CD14-positive monocyte (primary cell): ENCODE results near the gene ALDOC. TPM values are rescaled to one million over a fixed set of nuclear protein-coding genes. Genes with fewer than 3 reads are reported as not detected.

Source experiments
- DNase-seq, 3 donors: peaks; one replicate each; pipeline ENCODE4 v3.0.0-alpha.2; 2011 to 2022
- H2AFZ ChIP-seq: 2 replicates; pipeline ENCODE4 v1.6.0; 2012; ENCODE audit warnings: mild to moderate bottlenecking, low read depth, low read length, inconsistent platforms; ENCODE audit not compliant: insufficient read depth, poor library complexity, severe bottlenecking
- H3K27ac ChIP-seq, 2 donors: 1 replicate in 1 of 2; 2 replicates in 1 of 2; pipeline ENCODE4 v1.5.1; 2012 to 2013; ENCODE audit warnings: low read length in 2 of 2, control low read depth in 1 of 2, inconsistent platforms in 1 of 2, low read depth in 1 of 2, mild to moderate bottlenecking in 1 of 2
- H3K27me3 ChIP-seq, 2 donors: one replicate each; pipeline versions ENCODE4 v1.6.0 to v1.6.1; 2011 to 2013; ENCODE audit warnings: low read length in 2 of 2; ENCODE audit not compliant: control insufficient read depth in 2 of 2, insufficient read depth in 2 of 2
- H3K36me3 ChIP-seq, 2 donors: replicated peaks in 1 of 2; 1 replicate in 1 of 2; 2 replicates in 1 of 2; pipeline versions ENCODE4 v1.5.1 to v1.6.1; 2012 to 2013; ENCODE audit warnings: low read length in 2 of 2, control low read depth in 1 of 2, inconsistent platforms in 1 of 2, mild to moderate bottlenecking in 1 of 2; ENCODE audit not compliant: insufficient read depth in 2 of 2, control insufficient read depth in 1 of 2
- H3K4me1 ChIP-seq, 2 donors: 1 replicate in 1 of 2; 2 replicates in 1 of 2; pipeline versions ENCODE4 v1.5.1 to v1.6.1; 2012 to 2013; ENCODE audit warnings: low read length in 2 of 2, control low read depth in 1 of 2, inconsistent platforms in 1 of 2, mild to moderate bottlenecking in 1 of 2, moderate library complexity in 1 of 2; ENCODE audit not compliant: insufficient read depth in 2 of 2, control insufficient read depth in 1 of 2
- H3K4me2 ChIP-seq: replicated peaks from 2 replicates; pipeline ENCODE3; 2012; ENCODE audit warnings: low read length, moderate library complexity, mild to moderate bottlenecking; ENCODE audit not compliant: poor library complexity, severe bottlenecking; ENCODE audit errors: extremely low read depth
- H3K4me3 ChIP-seq, 3 experiments: fragments of 200-600 bp in 1 of 3; sonication (generic) in 1 of 3; replicated peaks in 1 of 3; 1 replicate in 2 of 3; 2 replicates in 1 of 3; pipeline ENCODE4 v1.5.1; 2011 to 2013; ENCODE audit warnings: low read length in 3 of 3, mild to moderate bottlenecking in 3 of 3, control low read depth in 2 of 3, low read depth in 2 of 3, inconsistent platforms in 1 of 3, moderate library complexity in 1 of 3
- H3K79me2 ChIP-seq: 2 replicates; pipeline ENCODE4 v1.6.0; 2012; ENCODE audit warnings: mild to moderate bottlenecking, control low read depth, inconsistent platforms, low read length, moderate library complexity; ENCODE audit not compliant: insufficient read depth
- H3K9ac ChIP-seq: 2 replicates; pipeline ENCODE4 v1.6.0; 2017; ENCODE audit warnings: low read length, mild to moderate bottlenecking; ENCODE audit not compliant: insufficient read depth, poor library complexity, severe bottlenecking
- H3K9me3 ChIP-seq, 2 donors: replicated peaks in 1 of 2; 1 replicate in 1 of 2; 2 replicates in 1 of 2; pipeline versions ENCODE4 v1.5.1 to v1.6.1; 2012 to 2013; ENCODE audit warnings: low read length in 2 of 2, control low read depth in 1 of 2; ENCODE audit not compliant: control insufficient read depth in 1 of 2, insufficient read depth in 1 of 2
- H4K20me1 ChIP-seq: 2 replicates; pipeline ENCODE4 v1.6.0; 2012; ENCODE audit warnings: mild to moderate bottlenecking, low read length, control low read depth, moderate library complexity; ENCODE audit not compliant: insufficient read depth
- H3K27ac Mint-ChIP-seq, 7 donors: one replicate each; pipeline ENCODE4 v1.8.0; 2020; ENCODE audit warnings: mild to moderate bottlenecking in 7 of 7, mixed read lengths in 7 of 7, moderate library complexity in 6 of 7, inconsistent platforms in 2 of 7
- H3K27me3 Mint-ChIP-seq, 3 donors: one replicate each; pipeline ENCODE4 v1.8.0; 2021 to 2022; ENCODE audit warnings: low read depth in 3 of 3, mild to moderate bottlenecking in 3 of 3, mixed read lengths in 3 of 3, moderate library complexity in 3 of 3, inconsistent platforms in 1 of 3
- H3K36me3 Mint-ChIP-seq, 2 donors: one replicate each; pipeline ENCODE4 v1.8.0; 2020; ENCODE audit warnings: mixed read lengths in 2 of 2, inconsistent platforms in 1 of 2, mild to moderate bottlenecking in 1 of 2
- H3K4me1 Mint-ChIP-seq: one replicate; pipeline ENCODE4 v1.8.0; 2020; ENCODE audit warnings: mild to moderate bottlenecking, mixed read lengths
- H3K4me3 Mint-ChIP-seq, 2 donors: one replicate each; pipeline ENCODE4 v1.8.0; 2020; ENCODE audit warnings: mild to moderate bottlenecking in 2 of 2, mixed read lengths in 2 of 2, moderate library complexity in 1 of 2
- H3K9me3 Mint-ChIP-seq, 7 donors: one replicate each; pipeline ENCODE4 v1.8.0; 2020 to 2022; ENCODE audit warnings: mixed read lengths in 7 of 7, mild to moderate bottlenecking in 6 of 7, moderate library complexity in 6 of 7, inconsistent platforms in 2 of 7
- CTCF ChIP-seq: fragments of 200-600 bp; IDR thresholded peaks from one replicate; pipeline ENCODE4 v1.8.0; 2022; ENCODE audit warnings: antibody characterized with exemption, mild to moderate bottlenecking
- WGBS: methylation state at CpG from one replicate; pipeline ENCODE4 v1.1.5; 2013; ENCODE audit warnings: missing lambda C conversion rate; ENCODE audit not compliant: insufficient coverage; 5-methylcytosine and 5-hydroxymethylcytosine counted together
- intact Hi-C, 2 donors: fragments of 100-400 bp; cut with micrococcal nuclease; formaldehyde crosslinking; loops; one replicate each; pipeline versions ENCODE4 v1.15.0 to v1.15.1; 2023
- polyA plus RNA-seq, 3 donors: library from polyadenylated mRNA; depleted of rRNA in 1 of 3; unstranded in 2 of 3; stranded (reverse) in 1 of 3; fragments of 300-500 nt in 2 of 3; fragments of >200 nt in 1 of 3; fragmentation: Illumina TruSeq in 2 of 3; gene quantifications; 1 replicate in 2 of 3; 2 replicates in 1 of 3; pipeline ENCODE4 v1.2.3, GENCODE V29; 2012 to 2021

The ALDOC gene
- polyA plus RNA-seq, 3 donors, result 7.1 to 10.6 (median 9.8) TPM

GRCh38 chr17:28523876-28524275, 52.8 kb downstream of the ALDOC start:
- no peak for DNase-seq
- Histone ChIP-seq H3K9ac (no peak overlapping the region), H3K4me2 (no peak overlapping the region), H3K9me3 (no peaks in the 10 kb centered on the region), H2AFZ (no peak overlapping the region), H3K36me3 (no peaks in the 10 kb centered on the region), H3K4me3 (no peak overlapping the region), H3K27ac (no peak overlapping the region), H3K79me2 (no peaks in the 10 kb centered on the region), H3K4me1 (peaks cover 0 to 5% of the 10 kb centered on the region in 2 donors), H3K27me3 (no peaks in the 10 kb centered on the region), H4K20me1 (no peaks in the 10 kb centered on the region)
- intact Hi-C loops, result no loop called here
- 97% methylated on average over 13 of the region's 15 CpGs for WGBS
- Mint-ChIP-seq H3K4me3 (no peak overlapping the region), H3K9me3 (no peaks in the 10 kb centered on the region), H3K36me3 (no peaks in the 10 kb centered on the region), H3K27ac (peak overlapping the region in 1 of 7 donors; percentile 21), H3K27me3 (peaks cover 0 to 9% (median 6%) of the 10 kb centered on the region in 3 donors), H3K4me1 (peaks cover 5% of the 10 kb centered on the region)
- no peak for TF ChIP-seq CTCF

DNA sequence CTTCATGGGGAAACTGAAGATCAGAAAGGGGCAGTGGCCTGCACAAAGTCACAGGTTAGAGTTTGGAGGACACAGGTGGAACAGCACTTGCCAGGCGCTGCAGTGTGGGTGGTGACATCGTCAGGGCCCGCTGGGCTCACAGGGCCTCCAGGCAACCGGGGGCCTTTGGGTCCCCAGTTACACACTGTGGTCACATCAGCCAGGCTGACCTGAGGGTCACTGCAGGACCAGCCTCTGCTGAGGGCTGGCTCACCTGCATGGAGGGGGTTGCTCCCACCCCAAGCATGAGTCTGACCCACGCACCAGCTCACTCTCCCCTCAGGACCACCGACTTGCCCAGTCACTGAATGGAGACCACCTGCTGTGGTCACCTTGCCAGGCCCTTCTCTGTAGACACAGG, 53.5 kb downstream of the ALDOC start:
- intact Hi-C loops, result no loop called here
- H3K9me3 Mint-ChIP-seq, result no peaks in the 10 kb centered on the region
- peaks cover 0 to 5% of the 10 kb centered on the region in 2 donors for H3K4me1 ChIP-seq
- H3K9me3 ChIP-seq, result no peaks in the 10 kb centered on the region
- WGBS, result 92% methylated on average over 6 of the region's 6 CpGs
- peaks cover 9% of the 10 kb centered on the region for H3K4me1 Mint-ChIP-seq
- H3K27me3 ChIP-seq, result no peaks in the 10 kb centered on the region
- H3K4me2 ChIP-seq, result no peak overlapping the region
- no peak overlapping the region for H3K27ac ChIP-seq
- H2AFZ ChIP-seq, result no peak overlapping the region
- H3K9ac ChIP-seq, result no peak overlapping the region
- TF ChIP-seq CTCF, result no peak
- no peak for DNase-seq
- no peaks in the 10 kb centered on the region for H3K36me3 Mint-ChIP-seq
- H3K79me2 ChIP-seq, result no peaks in the 10 kb centered on the region
- no peaks in the 10 kb centered on the region for H4K20me1 ChIP-seq
- H3K4me3 Mint-ChIP-seq, result no peak overlapping the region
- peaks cover 0 to 11% (median 8%) of the 10 kb centered on the region in 3 donors for H3K27me3 Mint-ChIP-seq
- no peaks in the 10 kb centered on the region for H3K36me3 ChIP-seq
- no peak overlapping the region for H3K4me3 ChIP-seq
- H3K27ac Mint-ChIP-seq, result no peak overlapping the region

Other genes with a start within 250 kb of the ALDOC start
- gene IFT20, start 241.4 kb downstream of the ALDOC start, polyA plus RNA-seq, result 10 to 100 TPM; 61.1 to 79.1 (median 75.4) TPM
- gene TNFAIP1, start 241.1 kb downstream of the ALDOC start, polyA plus RNA-seq, result 1 to 10 TPM; 7.2 to 9.5 (median 9.4) TPM
- gene POLDIP2, start 219.4 kb downstream of the ALDOC start, polyA plus RNA-seq, result 10 to 100 TPM; 31.5 to 76.9 (median 72.4) TPM
- not detected for gene SEBOX, start 211.7 kb downstream of the ALDOC start, polyA plus RNA-seq
- not detected for gene VTN, start 206.6 kb downstream of the ALDOC start, polyA plus RNA-seq
- gene SARM1, start 205.2 kb downstream of the ALDOC start, polyA plus RNA-seq, result 1 to 10 TPM in 1 of 3 donors, under 1 TPM in 2; 0.78 to 7.1 (median 0.90) TPM
- gene SLC46A1, start 170.7 kb downstream of the ALDOC start, polyA plus RNA-seq, result 1 to 10 TPM; 1.5 to 6.3 (median 1.7) TPM
- not detected for gene SLC13A2, start 103.3 kb downstream of the ALDOC start, polyA plus RNA-seq
- gene FOXN1, start 70.5 kb downstream of the ALDOC start, polyA plus RNA-seq, result not detected
- gene UNC119, start 24.3 kb downstream of the ALDOC start, polyA plus RNA-seq, result 100 to 1,000 TPM in 1 of 3 donors, 10 to 100 TPM in 2; 77.5 to 189 (median 80.2) TPM
- gene PIGS, start 5.4 kb downstream of the ALDOC start, polyA plus RNA-seq, result 10 to 100 TPM; 59.4 to 87.5 (median 84.9) TPM
- 1 to 10 TPM in 1 of 3 donors, not detected in 2; 7.7 TPM for gene SPAG5, start 22.1 kb upstream of the ALDOC start, polyA plus RNA-seq
- 10 to 100 TPM in 1 of 3 donors, not detected in 2; 33.2 TPM for gene RSKR, start 37.3 kb upstream of the ALDOC start, polyA plus RNA-seq
- 10 to 100 TPM; 46.8 to 69.2 (median 53.2) TPM for gene BLTP2, start 68.3 kb upstream of the ALDOC start, polyA plus RNA-seq
- gene SDF2, start 85.0 kb upstream of the ALDOC start, polyA plus RNA-seq, result 100 to 1,000 TPM in 1 of 3 donors, 10 to 100 TPM in 2; 52.9 to 103 (median 84.5) TPM
- gene SUPT6H, start 85.3 kb upstream of the ALDOC start, polyA plus RNA-seq, result 10 to 100 TPM in 1 of 3 donors, 1 to 10 TPM in 2; 3.8 to 33.9 (median 7.8) TPM
- gene PROCA1, start 135.0 kb upstream of the ALDOC start, polyA plus RNA-seq, result 1 to 10 TPM in 1 of 3 donors, under 1 TPM in 2; 0.31 to 8.9 (median 0.78) TPM
- 10 to 100 TPM; 66.7 to 93.3 (median 79.1) TPM for gene RAB34, start 141.0 kb upstream of the ALDOC start, polyA plus RNA-seq
- 1,000 to 10,000 TPM in 2 of 3 donors, 100 to 1,000 TPM in 1; 542 to 1,304 (median 1,152) TPM for gene RPL23A, start 143.1 kb upstream of the ALDOC start, polyA plus RNA-seq
- under 1 TPM in 1 of 3 donors, not detected in 2; 0.79 TPM for gene TLCD1, start 149.3 kb upstream of the ALDOC start, polyA plus RNA-seq
- gene NEK8, start 151.9 kb upstream of the ALDOC start, polyA plus RNA-seq, result 1 to 10 TPM; 2.7 to 9.6 (median 3.1) TPM
- 10 to 100 TPM in 1 of 3 donors, 1 to 10 TPM in 1, under 1 TPM in 1; 0.33 to 38.0 (median 1.0) TPM for gene TRAF4, start 167.1 kb upstream of the ALDOC start, polyA plus RNA-seq